Measurements from ENCODE around the gene MOB1A. TPM values are rescaled to one million over a fixed set of nuclear protein-coding genes. Genes with fewer than 3 reads are reported as not detected.

Gene MOB1A
- total RNA-seq, 1 donor from 2014 or later, result 81.0 TPM

- H3K4me3 Mint-ChIP-seq (ENCODE audit: unreplicated experiment), result peak overlapping the region; percentile 91
- TF ChIP-seq, protein P1, sequence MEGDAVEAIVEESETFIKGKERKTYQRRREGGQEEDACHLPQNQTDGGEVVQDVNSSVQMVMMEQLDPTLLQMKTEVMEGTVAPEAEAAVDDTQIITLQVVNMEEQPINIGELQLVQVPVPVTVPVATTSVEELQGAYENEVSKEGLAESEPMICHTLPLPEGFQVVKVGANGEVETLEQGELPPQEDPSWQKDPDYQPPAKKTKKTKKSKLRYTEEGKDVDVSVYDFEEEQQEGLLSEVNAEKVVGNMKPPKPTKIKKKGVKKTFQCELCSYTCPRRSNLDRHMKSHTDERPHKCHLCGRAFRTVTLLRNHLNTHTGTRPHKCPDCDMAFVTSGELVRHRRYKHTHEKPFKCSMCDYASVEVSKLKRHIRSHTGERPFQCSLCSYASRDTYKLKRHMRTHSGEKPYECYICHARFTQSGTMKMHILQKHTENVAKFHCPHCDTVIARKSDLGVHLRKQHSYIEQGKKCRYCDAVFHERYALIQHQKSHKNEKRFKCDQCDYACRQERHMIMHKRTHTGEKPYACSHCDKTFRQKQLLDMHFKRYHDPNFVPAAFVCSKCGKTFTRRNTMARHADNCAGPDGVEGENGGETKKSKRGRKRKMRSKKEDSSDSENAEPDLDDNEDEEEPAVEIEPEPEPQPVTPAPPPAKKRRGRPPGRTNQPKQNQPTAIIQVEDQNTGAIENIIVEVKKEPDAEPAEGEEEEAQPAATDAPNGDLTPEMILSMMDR (IDR thresholded peaks at IDR 0.05), result no peak
- H3K36me3 Mint-ChIP-seq (ENCODE audit: low read depth), result peaks cover 11% of the 10 kb centered on the region
- no peak for DNase-seq (ENCODE audit: low spot score)
- H3K9me3 Mint-ChIP-seq (ENCODE audit: low read depth), result no peaks in the 10 kb centered on the region
- H3K4me1 Mint-ChIP-seq (ENCODE audit: low read depth), result peaks cover 51% of the 10 kb centered on the region
- H3K27ac Mint-ChIP-seq (ENCODE audit: unreplicated experiment), result peak overlapping the region; percentile 100
- H3K27me3 Mint-ChIP-seq (ENCODE audit: low read depth), result no peaks in the 10 kb centered on the region
Observed at GRCh38 chr2:74199275-74199701, 20.6 kb upstream of the MOB1A start.

GRCh38 chr2:74198461-74199274 is 20.0 kb upstream of the MOB1A start, which contains the start of gene MTHFD2:
Gene MTHFD2 (plus strand): TSS chr2:74198615. CDS start chr2:74198642, 27 bp downstream.
- H3K4me3 Mint-ChIP-seq (ENCODE audit: unreplicated experiment), result peak within 1 kb of the TSS; percentile 91
- H3K4me1 Mint-ChIP-seq (ENCODE audit: low read depth), result peaks cover 45% of the 10 kb centered on the region
- TF ChIP-seq, protein P1 (IDR thresholded peaks at IDR 0.05), result peak; percentile 85
- H3K36me3 Mint-ChIP-seq (ENCODE audit: low read depth), result peaks cover 10% of the 10 kb centered on the region
- no peaks in the 10 kb centered on the region for H3K9me3 Mint-ChIP-seq (ENCODE audit: low read depth)
- H3K27ac Mint-ChIP-seq (ENCODE audit: unreplicated experiment), result peak within 1 kb of the TSS; percentile 100
- H3K27me3 Mint-ChIP-seq (ENCODE audit: low read depth), result no peaks in the 10 kb centered on the region
- DNase-seq (ENCODE audit: low spot score), result peak; percentile 98

GRCh38 chr2:74198023-74198460 is 19.4 kb upstream of the MOB1A start:
- TF ChIP-seq, protein P1 (IDR thresholded peaks at IDR 0.05), result no peak
- H3K9me3 Mint-ChIP-seq (ENCODE audit: low read depth), result no peaks in the 10 kb centered on the region
- H3K27ac Mint-ChIP-seq (ENCODE audit: unreplicated experiment), result peak overlapping the region; percentile 100
- peaks cover 41% of the 10 kb centered on the region for H3K4me1 Mint-ChIP-seq (ENCODE audit: low read depth)
- peak overlapping the region; percentile 91 for H3K4me3 Mint-ChIP-seq (ENCODE audit: unreplicated experiment)
- DNase-seq (ENCODE audit: low spot score), result no peak
- peaks cover 8% of the 10 kb centered on the region for H3K36me3 Mint-ChIP-seq (ENCODE audit: low read depth)
- no peaks in the 10 kb centered on the region for H3K27me3 Mint-ChIP-seq (ENCODE audit: low read depth)

DNA sequence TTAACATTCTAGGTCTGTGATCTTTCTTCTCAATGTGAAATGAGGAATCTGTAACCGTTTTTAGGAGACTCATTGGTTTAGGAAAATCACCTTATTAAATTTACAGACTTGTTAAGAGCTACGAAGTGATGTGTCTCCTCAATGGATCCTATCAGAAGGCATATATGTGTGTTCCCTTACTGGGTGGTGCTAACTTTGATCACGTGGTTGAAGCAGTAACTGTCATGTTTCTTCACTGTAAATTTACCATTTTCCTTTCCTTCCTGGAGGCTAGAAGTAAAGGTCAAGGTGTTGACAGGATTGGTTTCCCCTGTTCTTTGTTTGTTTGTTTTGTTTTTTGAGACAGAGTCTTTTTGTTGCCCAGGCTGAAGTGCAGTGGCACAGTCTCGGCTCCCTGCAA is 18.4 kb upstream of the MOB1A start:
- Mint-ChIP-seq H3K27me3 (ENCODE audit: low read depth) (peaks cover 4% of the 10 kb centered on the region), H3K36me3 (ENCODE audit: low read depth) (peaks cover 8% of the 10 kb centered on the region), H3K4me1 (ENCODE audit: low read depth) (peaks cover 31% of the 10 kb centered on the region), H3K27ac (ENCODE audit: unreplicated experiment) (no peak overlapping the region), H3K4me3 (ENCODE audit: unreplicated experiment) (no peak overlapping the region), H3K9me3 (ENCODE audit: low read depth) (no peaks in the 10 kb centered on the region)
- DNase-seq (ENCODE audit: low spot score), result no peak
- TF ChIP-seq, protein P1 (IDR thresholded peaks at IDR 0.05), result no peak

DNA sequence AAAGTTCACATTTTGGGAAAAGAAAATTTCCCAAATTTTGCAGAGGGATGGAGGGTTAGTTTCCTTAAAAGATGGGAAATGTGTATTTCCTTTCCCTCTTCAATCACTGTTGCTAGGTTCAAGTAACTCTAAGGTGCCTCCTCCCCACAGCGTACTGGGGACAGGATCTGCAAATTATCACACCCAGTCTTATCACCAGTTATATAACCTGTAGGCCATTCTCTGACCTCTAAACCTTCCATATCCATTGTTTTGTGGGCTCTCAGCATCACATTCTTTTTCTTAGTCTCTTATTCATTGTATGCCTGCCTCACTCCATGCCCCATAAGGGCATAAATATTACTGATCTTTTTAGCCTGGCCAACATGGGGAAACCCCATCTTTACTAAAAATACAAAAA is 16.1 kb upstream of the MOB1A start:
- Mint-ChIP-seq H3K4me1 (ENCODE audit: low read depth) (peaks cover 10% of the 10 kb centered on the region), H3K4me3 (ENCODE audit: unreplicated experiment) (no peak overlapping the region), H3K36me3 (ENCODE audit: low read depth) (peaks cover 7% of the 10 kb centered on the region), H3K27ac (ENCODE audit: unreplicated experiment) (no peak overlapping the region), H3K27me3 (ENCODE audit: low read depth) (peaks cover 12% of the 10 kb centered on the region), H3K9me3 (ENCODE audit: low read depth) (no peaks in the 10 kb centered on the region)
- no peak for DNase-seq (ENCODE audit: low spot score)
- TF ChIP-seq, protein P1 (IDR thresholded peaks at IDR 0.05), result no peak
